SH-SY5Y (cell line): ENCODE measurements around the gene PTMS.

Experiments used
- GATA2 ChIP-seq: IDR thresholded peaks from 2 replicates; pipeline ENCODE4 v1.6.1; 2011; ENCODE audit warnings: mild to moderate bottlenecking, low read depth, low read length
- GATA3 ChIP-seq: IDR thresholded peaks from 2 replicates; pipeline ENCODE4 v1.6.1; 2011; ENCODE audit warnings: low read depth, mild to moderate bottlenecking, low read length, moderate library complexity

- TF ChIP-seq GATA2 (peak; percentile 5; the same call in 1 of the 2 replicates), GATA3 (no peak)
Observed at GRCh38 chr12:6786416-6787094, 20.4 kb downstream of the PTMS start.
